ENCODE measurements around the gene OR10C1. TPM values are rescaled to one million over a fixed set of nuclear protein-coding genes. Genes with fewer than 3 reads are reported as not detected.

OR10C1 gene
- total RNA-seq, 1 experiment from 2014 or later: not detected

- Mint-ChIP-seq H3K27me3 (ENCODE audit: low read depth) (no peaks in the 10 kb centered on the region), H3K36me3 (ENCODE audit: insufficient read depth in 1 of 3, low read depth in 3 of 3) (no peaks in the 10 kb centered on the region; a peak in 1 of 7 replicates), H3K4me3 (no peak overlapping the region), H3K9me3 (peaks cover 3 to 6% of the 10 kb centered on the region in 2 experiments; a peak in 3 of 5 replicates), H3K27ac (no peak overlapping the region), H3K4me1 (no peaks in the 10 kb centered on the region)
- Histone ChIP-seq H3K4me2 (ENCODE audit: insufficient read depth, insufficient read length, low read length) (no peak overlapping the region), H3K56ac (ENCODE audit: insufficient read length, low read depth, low read length) (no peak overlapping the region), H3K18ac (ENCODE audit: insufficient read length, low read depth, low read length) (no peak overlapping the region), H4K20me1 (ENCODE audit: control insufficient read depth, insufficient read depth, insufficient read length) (no peaks in the 10 kb centered on the region), H3T11ph (ENCODE audit: low read length) (no peak overlapping the region), H2AFZ (ENCODE audit: low read length) (no peak overlapping the region), H3K14ac (ENCODE audit: insufficient read depth, low read length) (no peak overlapping the region), H2AK5ac (ENCODE audit: insufficient read length, low read length) (no peak overlapping the region), H2BK12ac (ENCODE audit: insufficient read length, low read depth, low read length) (no peak overlapping the region), H4K8ac (replicated peaks; ENCODE audit: insufficient read length, low read depth, low read length) (no peak overlapping the region), H4K91ac (ENCODE audit: insufficient read length, low read depth, low read length) (no peak overlapping the region), H2BK120ac (ENCODE audit: low read depth, low read length, poor library complexity, severe bottlenecking) (no peak overlapping the region), H3K4ac (ENCODE audit: low read depth, low read length) (no peak overlapping the region), H3K27me3 (ENCODE audit: insufficient read depth, low read length) (no peaks in the 10 kb centered on the region), H3K9ac (ENCODE audit: extremely low read depth, insufficient read length, low read length) (no peak overlapping the region), H3K23me2 (ENCODE audit: insufficient read length, low read depth, low read length, poor library complexity, severe bottlenecking) (no peaks in the 10 kb centered on the region), H3K79me1 (ENCODE audit: insufficient read depth, low read depth, low read length, poor library complexity, severe bottlenecking) (no peaks in the 10 kb centered on the region), H2BK20ac (ENCODE audit: low read depth, low read length, poor library complexity, severe bottlenecking) (no peak overlapping the region), H3K27ac (ENCODE audit: insufficient read length, low read depth, low read length) (no peak overlapping the region), H4K5ac (ENCODE audit: insufficient read length, low read depth, low read length) (no peak overlapping the region), H3K79me2 (ENCODE audit: insufficient read depth, low read length) (no peaks in the 10 kb centered on the region), H2BK5ac (ENCODE audit: insufficient read length, low read length) (no peak overlapping the region), H3K4me1 (ENCODE audit: insufficient read depth, low read length) (no peaks in the 10 kb centered on the region), H2BK15ac (ENCODE audit: low read depth, low read length) (no peak overlapping the region), H3K9me3 (ENCODE audit: control insufficient read depth, low read depth, low read length) (no peaks in the 10 kb centered on the region), H3K23ac (ENCODE audit: insufficient read length, low read depth, low read length) (no peak overlapping the region)
- WGBS (ENCODE audit: extremely low coverage, insufficient read length, low lambda C conversion rate): no CpG with 5 or more reads among the region's 1 CpG
- DNase-seq: no peak
- TF ChIP-seq CTCF (conservative IDR thresholded peaks at IDR 0.05): no peak
Observed at GRCh38 chr6:29403801-29404200, 35.3 kb upstream of the OR10C1 start.
